ENCODE data around the gene ZNF526.
"Not testable (repeated sequence)": the region's sequence is repeated elsewhere in the genome, so short reads cannot be mapped to it uniquely, and the experiment has no call there.

The ZNF526 gene

DNA sequence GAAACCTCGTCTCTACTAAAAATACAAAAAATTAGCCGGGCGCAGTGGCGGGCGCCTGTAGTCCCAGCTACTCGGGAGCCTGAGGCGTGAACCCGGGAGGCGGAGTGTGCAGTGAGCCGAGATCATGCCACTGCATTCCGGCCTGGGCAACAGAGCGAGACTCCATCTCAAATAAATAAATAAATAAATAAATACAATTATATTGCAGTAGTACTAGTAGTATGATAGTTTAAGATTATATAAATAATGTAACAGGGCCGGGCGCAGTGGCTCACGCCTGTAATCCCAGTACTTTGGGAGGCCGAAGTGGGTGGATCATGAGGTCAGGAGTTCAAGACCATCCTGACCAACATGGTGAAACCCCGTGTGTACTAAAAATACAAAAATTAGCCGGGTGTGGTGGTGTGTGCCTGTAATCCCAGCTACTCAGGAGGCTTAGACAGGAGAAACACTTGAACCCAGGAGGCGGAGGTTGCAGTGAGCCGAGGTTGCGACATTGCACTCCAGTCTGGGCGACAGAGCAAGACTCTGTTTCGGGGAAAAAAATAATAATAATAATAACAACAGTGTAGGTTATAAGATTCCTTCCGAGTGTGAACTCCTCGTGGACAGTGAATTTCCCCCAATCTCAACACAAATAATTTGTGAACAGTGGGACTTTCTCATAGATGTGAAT, 47.0 kb downstream of the ZNF526 start:
- not testable (repeated sequence) for DNase-seq

GRCh38 chr19:42267644-42268141, 47.6 kb downstream of the ZNF526 start:
- no peak for DNase-seq

DNA sequence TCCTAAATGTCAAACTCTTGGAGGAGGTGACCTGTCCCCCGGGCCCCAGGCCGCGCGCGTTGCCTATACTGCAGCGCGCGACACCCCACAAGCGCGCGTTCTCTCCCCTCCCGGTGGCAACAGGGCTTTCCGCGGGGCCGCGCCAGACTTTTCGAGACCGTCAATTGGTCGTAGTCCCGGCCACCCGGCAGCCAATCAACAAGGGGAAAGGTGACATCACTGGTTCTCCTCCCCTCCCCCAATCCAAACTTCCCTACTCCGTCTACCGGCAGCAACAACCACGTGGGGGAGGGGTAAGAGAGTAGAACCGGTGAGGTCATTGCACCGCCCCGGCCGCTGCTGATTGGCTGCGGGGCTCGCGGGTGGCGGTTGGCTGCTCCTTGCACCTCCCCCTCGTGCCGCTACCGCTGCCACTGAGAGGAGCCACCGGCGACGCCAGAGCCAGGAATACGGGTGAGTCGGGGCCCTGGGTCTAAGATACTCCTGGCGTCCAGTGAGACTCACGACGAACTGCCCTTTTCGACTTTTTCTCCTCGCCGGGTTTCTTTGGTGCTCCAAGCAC, 48.1 kb downstream of the ZNF526 start:
- DNase-seq = peak; percentile 98 to 100 (median 99)

DNA sequence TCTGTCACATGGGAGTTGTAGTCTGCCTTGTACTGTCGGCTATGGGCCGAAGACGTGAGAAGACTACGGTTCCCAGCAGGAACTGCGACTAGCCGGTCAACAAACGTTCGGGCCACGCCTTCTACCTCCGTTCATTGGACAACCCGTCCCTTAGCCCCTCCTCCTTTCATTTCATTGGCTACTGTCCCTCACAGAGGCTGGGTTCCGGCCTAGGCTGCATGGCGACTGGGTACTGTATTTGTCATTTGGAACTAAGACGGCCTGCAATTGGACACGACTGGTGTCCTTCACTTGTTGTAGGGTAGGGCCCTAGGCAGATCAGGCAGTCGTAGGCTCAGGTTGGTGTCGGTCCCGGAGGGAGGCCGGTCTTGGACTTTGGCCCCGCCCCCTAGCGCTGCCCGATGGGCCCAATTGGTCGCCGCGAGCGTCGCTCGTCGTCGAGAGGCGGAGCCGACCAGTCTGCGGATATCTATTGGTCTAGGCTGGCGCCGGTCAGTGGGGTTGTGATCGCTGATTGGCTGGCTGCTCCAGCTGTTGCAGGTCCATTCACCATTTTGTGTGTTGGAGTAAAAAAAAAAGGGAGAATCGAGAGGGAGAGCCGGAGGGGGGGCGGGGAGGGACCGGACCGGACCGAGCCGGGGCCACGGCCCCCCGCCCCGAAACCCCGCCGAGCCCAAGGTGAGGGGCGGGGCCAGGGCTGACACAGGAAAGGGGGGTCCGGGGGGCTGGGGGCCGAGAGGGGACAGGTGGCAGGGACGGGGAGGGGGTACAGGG, 48.8 kb downstream of the ZNF526 start, which contains the start of gene CIC:
Gene CIC, plus strand, starts transcription at position 549 of the 774 bp plus-strand sequence. CDS start 2,532 bp downstream, outside the sequence.
- peak; percentile 99 to 100 (median 99) for DNase-seq

GRCh38 chr19:42269478-42270345, 49.6 kb downstream of the ZNF526 start:
- no peak for DNase-seq

GRCh38 chr19:42270346-42271044, 50.4 kb downstream of the ZNF526 start:
- peak; percentile 48 to 82 (median 67) for DNase-seq

DNA sequence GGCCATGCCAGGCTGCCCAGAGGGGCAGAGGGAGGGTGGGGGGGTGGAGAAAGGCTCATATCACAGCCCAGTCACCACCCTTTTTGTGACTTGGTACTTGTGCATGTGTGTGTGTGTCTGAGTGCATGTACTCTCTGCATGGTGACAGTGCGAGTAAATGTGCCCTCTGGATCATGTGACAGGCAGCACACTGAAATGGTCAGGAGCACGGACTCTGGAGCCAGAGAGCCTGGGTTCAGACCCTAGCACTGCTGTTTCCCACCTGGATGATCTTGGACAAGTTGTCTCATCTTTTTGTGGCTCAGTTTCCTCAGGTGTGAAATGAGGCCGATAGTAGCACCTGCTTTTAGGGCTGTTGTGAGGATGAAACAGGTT, 50.9 kb downstream of the ZNF526 start:
- no peak for DNase-seq

- no peak for DNase-seq
Measured at GRCh38 chr19:42271861-42272534, 51.9 kb downstream of the ZNF526 start.

- DNase-seq = no peak
Measured at GRCh38 chr19:42272535-42272897, 52.4 kb downstream of the ZNF526 start.

DNA sequence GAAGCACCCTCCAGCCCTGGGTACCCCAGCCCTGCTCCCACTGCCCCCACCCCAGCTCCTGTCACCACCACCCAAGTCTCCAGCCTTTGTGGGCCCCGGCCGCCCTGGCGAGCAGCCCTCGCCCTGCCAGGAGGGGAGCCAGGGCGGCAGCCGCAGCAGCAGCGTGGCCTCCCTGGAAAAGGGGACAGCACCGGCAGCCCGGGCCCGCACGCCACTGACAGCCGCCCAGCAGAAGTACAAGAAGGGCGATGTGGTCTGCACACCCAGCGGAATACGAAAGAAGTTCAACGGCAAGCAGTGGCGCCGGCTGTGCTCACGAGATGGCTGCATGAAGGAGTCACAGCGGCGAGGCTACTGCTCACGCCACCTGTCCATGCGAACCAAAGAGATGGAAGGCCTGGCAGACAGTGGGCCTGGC, 52.9 kb downstream of the ZNF526 start:
- no peak for DNase-seq

DNA sequence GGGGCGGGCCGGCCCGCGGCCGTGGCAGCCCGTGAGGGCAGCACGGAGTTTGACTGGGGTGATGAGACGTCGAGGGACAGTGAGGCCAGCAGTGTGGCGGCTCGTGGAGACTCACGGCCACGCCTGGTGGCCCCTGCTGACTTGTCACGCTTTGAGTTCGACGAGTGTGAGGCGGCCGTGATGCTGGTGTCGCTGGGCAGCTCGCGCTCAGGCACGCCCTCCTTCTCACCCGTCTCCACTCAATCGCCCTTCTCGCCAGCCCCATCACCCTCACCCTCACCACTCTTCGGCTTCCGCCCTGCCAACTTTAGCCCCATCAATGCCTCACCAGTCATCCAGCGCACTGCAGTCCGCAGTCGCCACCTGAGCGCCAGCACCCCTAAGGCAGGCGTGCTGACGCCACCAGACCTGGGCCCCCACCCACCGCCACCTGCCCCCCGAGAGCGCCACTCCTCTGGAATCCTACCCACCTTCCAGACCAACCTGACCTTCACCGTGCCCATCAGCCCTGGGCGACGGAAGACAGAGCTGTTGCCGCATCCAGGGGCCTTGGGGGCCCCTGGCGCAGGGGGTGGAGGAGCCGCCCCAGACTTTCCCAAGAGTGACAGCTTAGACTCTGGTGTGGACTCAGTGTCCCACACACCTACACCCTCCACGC, 53.4 kb downstream of the ZNF526 start:
- DNase-seq = no peak

DNA sequence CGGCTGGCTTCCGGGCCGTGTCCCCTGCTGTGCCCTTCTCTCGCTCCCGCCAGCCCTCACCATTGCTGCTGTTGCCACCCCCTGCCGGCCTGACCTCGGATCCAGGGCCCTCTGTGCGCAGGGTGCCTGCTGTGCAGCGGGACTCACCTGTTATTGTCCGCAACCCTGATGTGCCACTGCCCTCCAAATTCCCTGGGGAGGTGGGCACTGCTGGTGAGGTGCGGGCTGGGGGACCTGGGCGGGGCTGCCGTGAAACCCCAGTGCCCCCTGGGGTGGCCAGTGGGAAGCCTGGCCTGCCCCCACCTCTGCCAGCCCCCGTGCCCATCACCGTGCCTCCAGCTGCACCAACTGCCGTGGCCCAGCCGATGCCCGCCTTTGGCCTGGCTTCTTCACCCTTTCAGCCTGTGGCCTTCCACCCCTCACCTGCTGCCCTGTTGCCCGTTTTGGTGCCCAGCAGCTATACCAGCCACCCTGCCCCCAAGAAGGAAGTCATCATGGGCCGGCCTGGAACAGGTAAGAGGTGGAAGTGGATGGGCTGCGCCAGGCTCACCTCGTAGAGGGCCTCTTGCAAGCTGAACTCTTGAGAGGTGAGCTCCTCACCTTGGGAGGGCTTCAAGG, 54.1 kb downstream of the ZNF526 start:
- no peak for DNase-seq

DNA sequence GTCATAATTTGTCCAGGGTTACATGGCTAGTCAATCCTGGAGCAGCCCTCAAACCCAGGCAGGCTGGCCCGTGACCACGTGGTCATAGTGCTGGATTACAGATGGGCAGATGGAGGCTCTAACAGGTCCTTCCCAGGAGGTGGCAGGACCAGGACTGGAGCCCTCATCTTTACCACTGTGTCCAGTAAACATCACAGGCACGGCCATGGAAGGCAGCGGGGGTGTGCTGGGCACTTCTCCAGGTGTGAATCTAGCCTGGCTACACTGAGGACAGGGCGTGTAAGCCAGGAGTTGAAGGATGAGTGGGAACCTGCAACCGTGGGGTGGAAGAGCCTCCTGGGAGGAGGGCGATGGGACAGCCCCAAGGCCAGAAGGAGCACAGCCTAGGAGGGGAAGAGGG, 55.0 kb downstream of the ZNF526 start:
- no peak for DNase-seq

DNA sequence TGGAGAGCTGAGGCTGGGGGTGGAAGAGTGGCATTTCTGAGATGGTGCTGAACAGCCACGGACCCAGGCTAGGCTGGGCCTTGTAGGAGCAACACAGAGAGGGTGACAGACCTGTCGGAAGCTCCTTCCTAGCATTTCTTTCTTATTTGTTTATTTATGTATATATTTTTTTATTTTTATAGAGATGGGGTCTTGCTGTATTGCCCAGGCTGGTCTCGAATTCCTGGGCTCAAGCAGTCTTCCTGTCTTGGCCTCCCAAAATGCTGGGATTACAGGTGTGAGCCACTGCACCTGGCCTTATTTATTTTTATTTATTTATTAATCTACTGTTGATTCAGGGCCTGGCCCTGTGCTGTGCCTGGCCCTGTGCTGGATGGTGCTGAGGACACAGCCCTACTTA, 55.4 kb downstream of the ZNF526 start:
- DNase-seq = no peak

GRCh38 chr19:42276284-42276683, 56.2 kb downstream of the ZNF526 start:
- DNase-seq = no peak

GRCh38 chr19:42276821-42277220, 56.7 kb downstream of the ZNF526 start:
- peak in 1 of 5 donors; percentile 56 for DNase-seq
